Transverse colon (tissue), 4 donors: ENCODE measurements around the gene GREB1L. TPM values are rescaled to one million over a fixed set of nuclear protein-coding genes. Genes with fewer than 3 reads are reported as not detected.

Source experiments
- DNase-seq: peaks from one replicate; pipeline ENCODE4 v3.0.0-alpha.2; 2019
- H3K27ac ChIP-seq, 4 donors: fragments of 200-600 bp; sonication (generic); 2 replicates each; pipeline ENCODE4 v1.5.1; 2016 to 2018; ENCODE audit warnings: inconsistent platforms in 4 of 4
- H3K27me3 ChIP-seq: fragments of 200-600 bp; sonication (generic); 2 replicates; pipeline ENCODE4 v1.5.1; 2017; ENCODE audit warnings: inconsistent platforms
- H3K36me3 ChIP-seq, 4 donors: fragments of 200-600 bp; sonication (generic); 2 replicates each; pipeline ENCODE4 v1.5.1; 2017 to 2019; ENCODE audit warnings: inconsistent platforms in 4 of 4
- H3K4me1 ChIP-seq, 4 donors: fragments of 200-600 bp; sonication (generic); 2 replicates each; pipeline ENCODE4 v1.5.1; 2017 to 2020; ENCODE audit warnings: inconsistent platforms in 4 of 4
- H3K4me3 ChIP-seq, 4 donors: fragments of 200-600 bp; sonication (generic); 1 replicate in 1 of 4; 2 replicates in 3 of 4; pipeline versions ENCODE4 v1.5.1 to v1.6.1; 2017 to 2019; ENCODE audit warnings: inconsistent platforms in 4 of 4
- H3K9me3 ChIP-seq, 2 donors: fragments of 200-600 bp; sonication (generic); 2 replicates each; pipeline ENCODE4 v1.5.1; 2017 to 2019; ENCODE audit warnings: inconsistent platforms in 2 of 2
- CTCF ChIP-seq, 5 experiments: fragments of 200-600 bp in 3 of 5; fragments of 450-650 bp in 2 of 5; sonication (generic) in 3 of 5; IDR thresholded peaks; 1 replicate in 2 of 5; 2 replicates in 3 of 5; pipeline ENCODE4 v1.5.1; 2016 to 2017; ENCODE audit warnings: antibody characterized with exemption in 5 of 5, inconsistent platforms in 3 of 5, mild to moderate bottlenecking in 2 of 5, moderate library complexity in 1 of 5
- EP300 ChIP-seq: sonication (generic); formaldehyde crosslinking; IDR thresholded peaks from one replicate; pipeline ENCODE4 v1.6.1; 2017; ENCODE audit warnings: antibody characterized with exemption, low read depth
- POLR2A ChIP-seq: fragments of 450-650 bp; IDR thresholded peaks from one replicate; pipeline ENCODE4 v1.6.1; 2016; ENCODE audit warnings: antibody characterized with exemption, mild to moderate bottlenecking, moderate library complexity
- POLR2AphosphoS5 ChIP-seq, 3 donors: sonication (generic); formaldehyde crosslinking; IDR thresholded peaks; one replicate each; pipeline ENCODE4 v1.6.1; 2016; ENCODE audit warnings: antibody characterized with exemption in 3 of 3
- WGBS, 2 donors: methylation state at CpG; one replicate each; pipeline ENCODE4 v1.1.5; 2018; ENCODE audit warnings: low coverage in 1 of 2; 5-methylcytosine and 5-hydroxymethylcytosine counted together
- in situ Hi-C, 4 donors: fragments of 200-750 bp; cut with MboI; loops; one replicate each; pipeline versions ENCODE4 v1.15.0 to v1.15.1; 2017; ENCODE audit warnings: low sequenced_read_pairs in 3 of 4, low pct_ligation_motif_present in 1 of 4, low pct_unique_long_range_greater_than_20kb in 1 of 4
- intact Hi-C: fragments of 100-400 bp; cut with DNase I; formaldehyde crosslinking; loops from one replicate; pipeline ENCODE4 v1.15.1; 2023; ENCODE audit warnings: low total_unique reads
- total RNA-seq, 4 donors: library from RNA; depleted of rRNA; stranded (reverse); fragments of >200 nt; gene quantifications; one replicate each; pipeline ENCODE4 v1.1.0, GENCODE V29; 2016

Gene GREB1L
- total RNA-seq, 4 donors from 2014 or later, result 1.1 to 1.5 TPM; not detected in 2

GRCh38 chr18:21262979-21263378 is 20.9 kb downstream of the GREB1L start:
- in situ Hi-C loops (no loop called here), intact Hi-C loops (no loop called here)
- 53 to 79% methylated on average over 2 of the region's 2 CpGs for WGBS, 2 donors
- H3K4me3 ChIP-seq, result no peak overlapping the region
- TF ChIP-seq CTCF (IDR thresholded peaks at IDR 0.05) (no peak), POLR2A (no peak), EP300 (no peak), POLR2AphosphoS5 (IDR thresholded peaks at IDR 0.05) (no peak)
- no peaks in the 10 kb centered on the region for H3K36me3 ChIP-seq
- H3K4me1 ChIP-seq, result no peaks in the 10 kb centered on the region
- no peak for DNase-seq
- H3K9me3 ChIP-seq, result no peaks in the 10 kb centered on the region
- H3K27me3 ChIP-seq, result no peaks in the 10 kb centered on the region
- no peak overlapping the region for H3K27ac ChIP-seq

DNA sequence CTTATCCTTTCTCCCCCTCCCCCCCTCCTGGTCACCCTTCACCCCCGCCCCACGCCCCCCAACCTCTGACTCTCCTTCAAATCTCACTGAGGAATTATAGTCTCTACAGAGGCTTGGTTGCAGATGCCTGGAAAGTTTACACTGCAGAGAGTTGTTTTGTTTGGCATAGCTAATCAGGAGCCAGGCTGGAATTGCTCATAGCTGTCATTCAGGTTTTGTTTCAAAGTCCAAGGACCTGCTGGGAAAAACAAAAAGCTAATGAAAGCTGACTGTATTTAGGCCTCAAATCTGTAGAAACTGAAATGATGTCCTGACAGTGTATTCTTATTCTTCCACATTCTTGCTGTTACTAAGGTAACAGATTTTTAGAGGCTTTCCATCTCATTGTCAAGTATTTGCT is 22.6 kb downstream of the GREB1L start:
- Histone ChIP-seq H3K27me3 (no peaks in the 10 kb centered on the region), H3K4me1 (no peaks in the 10 kb centered on the region), H3K9me3 (no peaks in the 10 kb centered on the region), H3K27ac (no peak overlapping the region), H3K4me3 (no peak overlapping the region), H3K36me3 (no peaks in the 10 kb centered on the region)
- WGBS, 2 donors, result 32% methylated on average over 2 of the region's 2 CpGs; no CpG with 5 or more reads in 1 of the 2 donors
- in situ Hi-C loops (no loop called here), intact Hi-C loops (no loop called here)
- no peak for TF ChIP-seq POLR2A
- TF ChIP-seq CTCF (IDR thresholded peaks at IDR 0.05), result no peak
- TF ChIP-seq POLR2AphosphoS5 (IDR thresholded peaks at IDR 0.05), result no peak
- no peak for TF ChIP-seq EP300
- peak; percentile 8 for DNase-seq

- no peak for DNase-seq
- H3K36me3 ChIP-seq, result no peaks in the 10 kb centered on the region
- H3K27me3 ChIP-seq, result no peaks in the 10 kb centered on the region
- H3K9me3 ChIP-seq, result no peaks in the 10 kb centered on the region
- 88 to 97% methylated on average over 3 of the region's 3 CpGs for WGBS, 2 donors
- in situ Hi-C loops (no loop called here), intact Hi-C loops (no loop called here)
- no peak for TF ChIP-seq CTCF (IDR thresholded peaks at IDR 0.05)
- H3K4me1 ChIP-seq, result no peaks in the 10 kb centered on the region
- no peak overlapping the region for H3K27ac ChIP-seq
- H3K4me3 ChIP-seq, result no peak overlapping the region
Measured at GRCh38 chr18:21265971-21266673, 24.1 kb downstream of the GREB1L start.

- no peaks in the 10 kb centered on the region for H3K36me3 ChIP-seq
- in situ Hi-C loops, result no loop called here
Measured at GRCh38 chr18:21267400-21267799, 25.4 kb downstream of the GREB1L start.

More at GRCh38 chr18:21267400-21267799, 25.4 kb downstream of the GREB1L start:
- intact Hi-C loops, result no loop called here
- TF ChIP-seq CTCF (IDR thresholded peaks at IDR 0.05) (no peak), EP300 (no peak), POLR2AphosphoS5 (IDR thresholded peaks at IDR 0.05) (no peak), POLR2A (no peak)
- Histone ChIP-seq H3K4me3 (no peak overlapping the region), H3K9me3 (no peaks in the 10 kb centered on the region), H3K4me1 (no peaks in the 10 kb centered on the region), H3K27me3 (no peaks in the 10 kb centered on the region), H3K27ac (no peak overlapping the region)
- 69 to 73% methylated on average over 2 of the region's 2 CpGs for WGBS, 2 donors
- no peak for DNase-seq
